ENCODE results near the gene SOCS2. TPM values are rescaled to one million over a fixed set of nuclear protein-coding genes. Genes with fewer than 3 reads are reported as not detected.

The SOCS2 gene
- total RNA-seq, 1 experiment from 2014 or later: 57.2 TPM

GRCh38 chr12:93539821-93540220, 32.7 kb upstream of the SOCS2 start:
- Mint-ChIP-seq H3K27me3 (ENCODE audit: low read depth) (peaks cover 1% of the 10 kb centered on the region; the same call in 1 of the 2 replicates), H3K9me3 (no peaks in the 10 kb centered on the region), H3K36me3 (ENCODE audit: insufficient read depth in 1 of 3, low read depth in 3 of 3) (peaks cover 3 to 10% (median 8%) of the 10 kb centered on the region in 3 experiments; a peak in 5 of 7 replicates), H3K27ac (no peak overlapping the region), H3K4me3 (no peak overlapping the region), H3K4me1 (peaks cover 4% of the 10 kb centered on the region in 2 experiments)
- Histone ChIP-seq H3K4me2 (ENCODE audit: insufficient read depth, insufficient read length, low read length) (no peak overlapping the region), H2AK5ac (ENCODE audit: insufficient read length, low read length) (no peak overlapping the region), H3K27me3 (ENCODE audit: insufficient read depth, low read length) (no peaks in the 10 kb centered on the region), H3K79me1 (ENCODE audit: insufficient read depth, low read depth, low read length, poor library complexity, severe bottlenecking) (no peaks in the 10 kb centered on the region), H4K20me1 (ENCODE audit: control insufficient read depth, insufficient read depth, insufficient read length) (no peaks in the 10 kb centered on the region), H4K5ac (ENCODE audit: insufficient read length, low read depth, low read length) (no peak overlapping the region), H3K27ac (ENCODE audit: insufficient read length, low read depth, low read length) (no peak overlapping the region), H3K56ac (ENCODE audit: insufficient read length, low read depth, low read length) (no peak overlapping the region), H4K8ac (replicated peaks; ENCODE audit: insufficient read length, low read depth, low read length) (no peak overlapping the region), H2BK5ac (ENCODE audit: insufficient read length, low read length) (no peak overlapping the region), H3K18ac (ENCODE audit: insufficient read length, low read depth, low read length) (no peak overlapping the region), H2BK15ac (ENCODE audit: low read depth, low read length) (no peak overlapping the region), H3K23me2 (ENCODE audit: insufficient read length, low read depth, low read length, poor library complexity, severe bottlenecking) (no peaks in the 10 kb centered on the region), H3K9ac (ENCODE audit: extremely low read depth, insufficient read length, low read length) (no peak overlapping the region), H3K14ac (ENCODE audit: insufficient read depth, low read length) (no peak overlapping the region), H3K79me2 (ENCODE audit: insufficient read depth, low read length) (no peaks in the 10 kb centered on the region), H3K23ac (ENCODE audit: insufficient read length, low read depth, low read length) (no peak overlapping the region), H4K91ac (ENCODE audit: insufficient read length, low read depth, low read length) (no peak overlapping the region), H2BK120ac (ENCODE audit: low read depth, low read length, poor library complexity, severe bottlenecking) (no peak overlapping the region), H3K9me3 (ENCODE audit: control insufficient read depth, low read depth, low read length) (no peaks in the 10 kb centered on the region), H2BK12ac (ENCODE audit: insufficient read length, low read depth, low read length) (no peak overlapping the region), H3K4me1 (ENCODE audit: insufficient read depth, low read length) (no peaks in the 10 kb centered on the region), H2AFZ (ENCODE audit: low read length) (no peak overlapping the region), H3T11ph (ENCODE audit: low read length) (no peak overlapping the region), H3K4ac (ENCODE audit: low read depth, low read length) (no peak overlapping the region), H2BK20ac (ENCODE audit: low read depth, low read length, poor library complexity, severe bottlenecking) (no peak overlapping the region)
- no peak for DNase-seq
- TF ChIP-seq CTCF (conservative IDR thresholded peaks at IDR 0.05): no peak
- no CpG with 5 or more reads among the region's 4 CpGs for WGBS (ENCODE audit: extremely low coverage, insufficient read length, low lambda C conversion rate)

All from H9 (cell line).